ENCODE data around the gene GLRX. TPM values are rescaled to one million over a fixed set of nuclear protein-coding genes. Genes with fewer than 3 reads are reported as not detected.

Gene GLRX
- total RNA-seq, 2 experiments from 2014 or later, result 52.9 to 80.5 TPM

GRCh38 chr5:95859661-95860060 lies 37.1 kb upstream of the GLRX start:
- Histone ChIP-seq H3K36me3 (ENCODE audit: insufficient read depth, low read length) (no peaks in the 10 kb centered on the region), H2AFZ (ENCODE audit: low read length) (no peak overlapping the region), H3K79me2 (ENCODE audit: insufficient read depth, low read depth, low read length) (no peaks in the 10 kb centered on the region), H3K4me1 (ENCODE audit: insufficient read depth, low read length, poor library complexity, severe bottlenecking) (peaks cover 15% of the 10 kb centered on the region), H3K9me3 (ENCODE audit: low read length) (no peaks in the 10 kb centered on the region), H3K27ac (ENCODE audit: low read depth, low read length, poor library complexity, severe bottlenecking) (no peak overlapping the region), H3K4me2 (ENCODE audit: low read length) (no peak overlapping the region), H3K9me2 (ENCODE audit: insufficient read depth, low read length) (no peaks in the 10 kb centered on the region), H3K4me3 (ENCODE audit: low read depth, low read length, poor library complexity, severe bottlenecking) (no peak overlapping the region), H4K20me1 (ENCODE audit: insufficient read depth, low read length) (no peaks in the 10 kb centered on the region)
- ChIA-PET POLR2A (interaction anchor here (0.6 to 2.2 kb wide), 3 partner anchors 10 to 1012 kb away, joined by 3 to 5 read pairs (median 3); no protein-coding TSS in a partner anchor), CTCF (ENCODE audit: unreplicated experiment) (no interaction called here)
- no peak for TF ChIP-seq CTCF (conservative IDR thresholded peaks at IDR 0.05; ENCODE audit: low read length)
- no peak for TF ChIP-seq EZH2phosphoT487 (IDR thresholded peaks at IDR 0.05; ENCODE audit: borderline replicate concordance, low read depth, low read length)
- intact Hi-C loops (cut with micrococcal nuclease; ENCODE audit: unreplicated experiment), result loop anchor here (2.0 to 10.0 kb wide), 3 partner anchors 101 to 741 kb away; partner anchors contain the start of gene ELL2
- BruUV-seq (replicated peaks), result no TSS peak
- DNase-seq (ENCODE audit: low spot score), result no peak

GRCh38 chr5:95858661-95859595 lies 36.4 kb upstream of the GLRX start:
- CTCF ChIA-PET (ENCODE audit: unreplicated experiment), result no interaction called here
- peak overlapping the region; percentile 74; the same call in 1 of the 2 replicates for H2AFZ ChIP-seq (ENCODE audit: low read length)
- intact Hi-C loops (cut with micrococcal nuclease; ENCODE audit: unreplicated experiment), result loop anchor here (1.0 to 10.0 kb wide), 4 partner anchors 102 to 742 kb away; partner anchors contain the start of gene ELL2

More at GRCh38 chr5:95858661-95859595, 36.4 kb upstream of the GLRX start:
- Histone ChIP-seq H3K9me2 (ENCODE audit: insufficient read depth, low read length) (no peaks in the 10 kb centered on the region), H3K4me2 (ENCODE audit: low read length) (peak overlapping the region; percentile 67), H3K79me2 (ENCODE audit: insufficient read depth, low read depth, low read length) (no peaks in the 10 kb centered on the region), H3K27ac (ENCODE audit: low read depth, low read length, poor library complexity, severe bottlenecking) (no peak overlapping the region), H4K20me1 (ENCODE audit: insufficient read depth, low read length) (no peaks in the 10 kb centered on the region), H3K4me3 (ENCODE audit: low read depth, low read length, poor library complexity, severe bottlenecking) (no peak overlapping the region), H3K36me3 (ENCODE audit: insufficient read depth, low read length) (no peaks in the 10 kb centered on the region), H3K9me3 (ENCODE audit: low read length) (no peaks in the 10 kb centered on the region), H3K4me1 (ENCODE audit: insufficient read depth, low read length, poor library complexity, severe bottlenecking) (peaks cover 15% of the 10 kb centered on the region)
- DNase-seq (ENCODE audit: low spot score), result peak; percentile 83
- POLR2A ChIA-PET, result interaction anchor here (0.6 to 2.2 kb wide), 3 partner anchors 11 to 1013 kb away, joined by 3 to 5 read pairs (median 3); no protein-coding TSS in a partner anchor
- TF ChIP-seq EZH2phosphoT487 (IDR thresholded peaks at IDR 0.05; ENCODE audit: borderline replicate concordance, low read depth, low read length), result no peak
- peak; percentile 96 for TF ChIP-seq CTCF (conservative IDR thresholded peaks at IDR 0.05; ENCODE audit: low read length)
- no TSS peak for BruUV-seq (replicated peaks)
